Neuronal stem cell (in vitro differentiated cells): ENCODE data around the gene BLVRA.
A peak's percentile ranks its signal among the peaks of the same experiment; 100 is the strongest.

Source experiments
- DNase-seq: peaks from one replicate; pipeline ENCODE4 v3.0.0-alpha.2; 2013; ENCODE audit warnings: low spot score
- H2AFZ ChIP-seq: one replicate; pipeline ENCODE4 v1.6.1; 2013; ENCODE audit warnings: mild to moderate bottlenecking, low read length, inconsistent platforms
- H2AK5ac ChIP-seq: 2 replicates; pipeline ENCODE4 v1.6.1; 2013; ENCODE audit warnings: low read depth, mild to moderate bottlenecking, inconsistent platforms, low read length, moderate library complexity, mixed read lengths
- H2BK120ac ChIP-seq: 2 replicates; pipeline ENCODE4 v1.6.1; 2013; ENCODE audit warnings: low read depth, mild to moderate bottlenecking, inconsistent platforms, low read length, moderate library complexity, mixed read lengths
- H2BK12ac ChIP-seq: one replicate; pipeline ENCODE4 v1.6.1; 2013; ENCODE audit warnings: low read length, inconsistent platforms
- H2BK15ac ChIP-seq: 2 replicates; pipeline ENCODE4 v1.6.1; 2013; ENCODE audit warnings: mild to moderate bottlenecking, low read length, inconsistent platforms, mixed read lengths
- H2BK5ac ChIP-seq: one replicate; pipeline ENCODE4 v1.6.1; 2013; ENCODE audit warnings: inconsistent platforms, mild to moderate bottlenecking, low read length, moderate library complexity
- H3K14ac ChIP-seq: one replicate; pipeline ENCODE4 v1.6.1; 2013; ENCODE audit warnings: low read length, inconsistent platforms
- H3K18ac ChIP-seq: 2 replicates; pipeline ENCODE4 v1.6.1; 2013; ENCODE audit warnings: low read length, inconsistent platforms
- H3K23ac ChIP-seq: 2 replicates; pipeline ENCODE4 v1.6.1; 2013; ENCODE audit warnings: low read depth, mild to moderate bottlenecking, mixed read lengths, low read length, inconsistent platforms; ENCODE audit not compliant: poor library complexity
- H3K27ac ChIP-seq: replicated peaks from 3 replicates; pipeline ENCODE4 v1.5.1; 2013; ENCODE audit warnings: low read length, inconsistent platforms
- H3K27me3 ChIP-seq, 3 experiments: 2 replicates each; pipeline ENCODE4 v1.6.1; 2013; ENCODE audit warnings: low read length in 3 of 3, mild to moderate bottlenecking in 2 of 3, inconsistent platforms in 1 of 3, low read depth in 1 of 3, mixed read lengths in 1 of 3, moderate library complexity in 1 of 3; ENCODE audit not compliant: control insufficient read depth in 3 of 3, insufficient read depth in 3 of 3
- H3K36me3 ChIP-seq, 2 donors: replicated peaks in 1 of 2; 2 replicates each; pipeline ENCODE4 v1.6.1; 2013; ENCODE audit warnings: low read length in 2 of 2; ENCODE audit not compliant: control insufficient read depth in 2 of 2, insufficient read depth in 2 of 2
- H3K4ac ChIP-seq: 2 replicates; pipeline ENCODE4 v1.6.1; 2013; ENCODE audit warnings: inconsistent platforms, mild to moderate bottlenecking, low read length, moderate library complexity
- H3K4me1 ChIP-seq, 2 donors: 1 replicate in 1 of 2; 2 replicates in 1 of 2; pipeline ENCODE4 v1.6.1; 2013; ENCODE audit warnings: low read length in 2 of 2, low read depth in 1 of 2; ENCODE audit not compliant: control insufficient read depth in 2 of 2, insufficient read depth in 1 of 2
- H3K4me2 ChIP-seq: one replicate; pipeline ENCODE4 v1.6.1; 2013; ENCODE audit warnings: mild to moderate bottlenecking, low read length, inconsistent platforms; ENCODE audit not compliant: insufficient read depth, poor library complexity, severe bottlenecking
- H3K4me3 ChIP-seq, 2 donors: 2 replicates each; pipeline ENCODE4 v1.5.1; 2013; ENCODE audit warnings: low read length in 2 of 2, mild to moderate bottlenecking in 2 of 2, inconsistent platforms in 1 of 2, moderate library complexity in 1 of 2
- H3K79me1 ChIP-seq: one replicate; pipeline ENCODE4 v1.6.1; 2013; ENCODE audit warnings: low read depth, mild to moderate bottlenecking, inconsistent platforms, low read length, moderate library complexity
- H3K9ac ChIP-seq: one replicate; pipeline ENCODE4 v1.6.1; 2013; ENCODE audit warnings: mild to moderate bottlenecking, low read depth, low read length, inconsistent platforms; ENCODE audit not compliant: poor library complexity
- H3K9me3 ChIP-seq, 2 donors: replicated peaks in 1 of 2; 2 replicates each; pipeline versions ENCODE3 to v1.6.1; 2013; ENCODE audit warnings: low read length in 2 of 2, mild to moderate bottlenecking in 2 of 2, inconsistent platforms in 1 of 2, low read depth in 1 of 2, mixed read lengths in 1 of 2, moderate library complexity in 1 of 2; ENCODE audit not compliant: control insufficient read depth in 2 of 2, insufficient read depth in 1 of 2
- H4K8ac ChIP-seq: one replicate; pipeline ENCODE4 v1.6.1; 2013; ENCODE audit warnings: low read depth, mild to moderate bottlenecking, inconsistent platforms, low read length, moderate library complexity
- H4K91ac ChIP-seq: one replicate; pipeline ENCODE4 v1.6.1; 2013; ENCODE audit warnings: low read length, low read depth, mild to moderate bottlenecking, inconsistent platforms; ENCODE audit not compliant: poor library complexity
- WGBS, 2 donors: extraction: QIAGEN DNeasy Blood & Tissue Kit; methylation state at CpG; one replicate each; pipeline ENCODE4 v1.1.7; 2013; ENCODE audit warnings: missing lambda C conversion rate in 2 of 2, mixed read lengths in 1 of 2; ENCODE audit not compliant: insufficient read length in 2 of 2, insufficient replicate concordance in 1 of 2; ENCODE audit errors: extremely low coverage in 2 of 2; 5-methylcytosine and 5-hydroxymethylcytosine counted together

Gene BLVRA

GRCh38 chr7:43856316-43856715 lies 97.8 kb downstream of the BLVRA start:
- no peak overlapping the region for H3K9ac ChIP-seq

More at GRCh38 chr7:43856316-43856715, 97.8 kb downstream of the BLVRA start:
- no peak overlapping the region for H2BK120ac ChIP-seq
- H3K27me3 ChIP-seq = no peaks in the 10 kb centered on the region
- no peak overlapping the region for H2BK5ac ChIP-seq
- no peak overlapping the region for H3K23ac ChIP-seq
- H3K4me2 ChIP-seq = no peak overlapping the region
- H3K27ac ChIP-seq = no peak overlapping the region
- no peaks in the 10 kb centered on the region for H3K79me1 ChIP-seq
- H2AFZ ChIP-seq = no peak overlapping the region
- WGBS, 2 donors = no CpG with 5 or more reads among the region's 4 CpGs
- H3K36me3 ChIP-seq = no peaks in the 10 kb centered on the region
- no peak overlapping the region for H3K18ac ChIP-seq
- H3K4ac ChIP-seq = no peak overlapping the region
- no peak overlapping the region for H3K14ac ChIP-seq
- DNase-seq = no peak
- peaks cover 0 to 8% of the 10 kb centered on the region in 2 donors for H3K9me3 ChIP-seq
- H3K4me3 ChIP-seq = peak overlapping the region in 1 of 2 donors; percentile 33
- H2AK5ac ChIP-seq = no peak overlapping the region
- H3K4me1 ChIP-seq = no peaks in the 10 kb centered on the region
- no peak overlapping the region for H4K8ac ChIP-seq
- no peak overlapping the region for H2BK15ac ChIP-seq
- H2BK12ac ChIP-seq = no peak overlapping the region
- no peak overlapping the region for H4K91ac ChIP-seq
